ENCODE data around the gene CAPN10.
A peak's percentile ranks its signal among the peaks of the same experiment; 100 is the strongest.

CAPN10 gene

GRCh38 chr2:240586919-240587800, 626 bp downstream of the CAPN10 start:
- H3K4me3 ChIP-seq (ENCODE audit: low read depth, low read length) = peak overlapping the region; percentile 96
- no peaks in the 10 kb centered on the region for H3K27me3 ChIP-seq (replicated peaks)
- no peak for DNase-seq
- peaks cover 2% of the 10 kb centered on the region for H3K36me3 ChIP-seq (replicated peaks)
- in situ Hi-C loops (cut with HindIII; ENCODE audit: low pct_ligation_motif_present, low sequenced_read_pairs) = no loop called here
- H3K27ac ChIP-seq = no peak overlapping the region
- no peak for TF ChIP-seq CTCF (IDR thresholded peaks at IDR 0.05; ENCODE audit: low read depth, low read length, missing control alignments)

DNA sequence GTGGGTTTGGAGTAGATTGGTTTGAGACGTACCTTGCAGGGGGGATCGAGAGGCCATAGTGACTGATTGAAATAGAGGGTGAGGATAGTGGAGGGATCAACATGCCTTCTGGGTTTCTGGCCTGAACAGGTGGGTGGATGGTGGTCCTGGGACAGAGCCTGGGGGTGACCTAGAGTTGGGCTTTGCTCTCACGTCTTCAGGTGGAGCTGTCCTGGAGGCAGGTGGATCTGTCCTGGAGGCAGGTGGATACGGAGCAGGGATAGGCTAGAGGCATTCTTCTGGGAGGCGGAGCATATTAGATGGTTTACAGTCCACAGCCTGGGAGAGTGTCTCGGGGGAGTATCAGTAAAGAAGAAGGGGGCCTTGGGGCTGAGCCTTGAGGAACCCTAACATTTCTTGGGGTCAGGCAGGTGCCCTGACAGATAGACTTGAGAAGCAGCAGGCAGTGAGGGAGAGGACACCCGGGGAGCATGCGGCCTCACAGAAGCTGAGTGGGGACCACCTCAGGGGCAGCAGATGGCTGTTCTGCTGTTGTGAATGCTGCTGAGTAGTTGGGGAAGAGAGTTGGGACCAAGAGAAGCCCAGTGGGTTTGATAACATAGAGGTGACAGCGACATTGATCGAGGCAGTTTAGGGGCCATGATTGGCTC, 1.6 kb downstream of the CAPN10 start:
- in situ Hi-C loops (cut with HindIII; ENCODE audit: low pct_ligation_motif_present, low sequenced_read_pairs) = no loop called here
- H3K27ac ChIP-seq = no peak overlapping the region
- peak overlapping the region; percentile 96 for H3K4me3 ChIP-seq (ENCODE audit: low read depth, low read length)
- no peak for TF ChIP-seq CTCF (IDR thresholded peaks at IDR 0.05; ENCODE audit: low read depth, low read length, missing control alignments)
- no peaks in the 10 kb centered on the region for H3K27me3 ChIP-seq (replicated peaks)
- H3K36me3 ChIP-seq (replicated peaks) = peaks cover 2% of the 10 kb centered on the region
- DNase-seq = no peak

- DNase-seq = no peak
- in situ Hi-C loops (cut with HindIII; ENCODE audit: low pct_ligation_motif_present, low sequenced_read_pairs) = no loop called here
- no peak for TF ChIP-seq CTCF (IDR thresholded peaks at IDR 0.05; ENCODE audit: low read depth, low read length, missing control alignments)
- Histone ChIP-seq H3K4me3 (ENCODE audit: low read depth, low read length) (no peak overlapping the region), H3K36me3 (replicated peaks) (peaks cover 2% of the 10 kb centered on the region), H3K27ac (no peak overlapping the region), H3K27me3 (replicated peaks) (no peaks in the 10 kb centered on the region)
Measured at GRCh38 chr2:240588669-240589068, 2.1 kb downstream of the CAPN10 start.

GRCh38 chr2:240589375-240589774, 2.8 kb downstream of the CAPN10 start:
- TF ChIP-seq CTCF (IDR thresholded peaks at IDR 0.05; ENCODE audit: low read depth, low read length, missing control alignments) = no peak
- DNase-seq = no peak
- H3K36me3 ChIP-seq (replicated peaks) = peaks cover 2% of the 10 kb centered on the region
- H3K27ac ChIP-seq = no peak overlapping the region
- in situ Hi-C loops (cut with HindIII; ENCODE audit: low pct_ligation_motif_present, low sequenced_read_pairs) = no loop called here
- H3K27me3 ChIP-seq (replicated peaks) = no peaks in the 10 kb centered on the region
- no peak overlapping the region for H3K4me3 ChIP-seq (ENCODE audit: low read depth, low read length)

- H3K36me3 ChIP-seq (replicated peaks) = peaks cover 2% of the 10 kb centered on the region
- no peak for DNase-seq
- no peaks in the 10 kb centered on the region for H3K27me3 ChIP-seq (replicated peaks)
- no peak for TF ChIP-seq CTCF (IDR thresholded peaks at IDR 0.05; ENCODE audit: low read depth, low read length, missing control alignments)
- in situ Hi-C loops (cut with HindIII; ENCODE audit: low pct_ligation_motif_present, low sequenced_read_pairs) = no loop called here
- H3K4me3 ChIP-seq (ENCODE audit: low read depth, low read length) = no peak overlapping the region
- H3K27ac ChIP-seq = no peak overlapping the region
Measured at GRCh38 chr2:240589850-240590525, 3.5 kb downstream of the CAPN10 start.
